NCI-H345 (cell line): ENCODE measurements around the gene UNC13D.
"Not testable (repeated sequence)": the region's sequence is repeated elsewhere in the genome, so short reads cannot be mapped to it uniquely, and the experiment has no call there.

Experiments
- DNase-seq: peaks from one replicate; lab custom pipeline; 2025; lab: John Stamatoyannopoulos, UW

The UNC13D gene

DNA sequence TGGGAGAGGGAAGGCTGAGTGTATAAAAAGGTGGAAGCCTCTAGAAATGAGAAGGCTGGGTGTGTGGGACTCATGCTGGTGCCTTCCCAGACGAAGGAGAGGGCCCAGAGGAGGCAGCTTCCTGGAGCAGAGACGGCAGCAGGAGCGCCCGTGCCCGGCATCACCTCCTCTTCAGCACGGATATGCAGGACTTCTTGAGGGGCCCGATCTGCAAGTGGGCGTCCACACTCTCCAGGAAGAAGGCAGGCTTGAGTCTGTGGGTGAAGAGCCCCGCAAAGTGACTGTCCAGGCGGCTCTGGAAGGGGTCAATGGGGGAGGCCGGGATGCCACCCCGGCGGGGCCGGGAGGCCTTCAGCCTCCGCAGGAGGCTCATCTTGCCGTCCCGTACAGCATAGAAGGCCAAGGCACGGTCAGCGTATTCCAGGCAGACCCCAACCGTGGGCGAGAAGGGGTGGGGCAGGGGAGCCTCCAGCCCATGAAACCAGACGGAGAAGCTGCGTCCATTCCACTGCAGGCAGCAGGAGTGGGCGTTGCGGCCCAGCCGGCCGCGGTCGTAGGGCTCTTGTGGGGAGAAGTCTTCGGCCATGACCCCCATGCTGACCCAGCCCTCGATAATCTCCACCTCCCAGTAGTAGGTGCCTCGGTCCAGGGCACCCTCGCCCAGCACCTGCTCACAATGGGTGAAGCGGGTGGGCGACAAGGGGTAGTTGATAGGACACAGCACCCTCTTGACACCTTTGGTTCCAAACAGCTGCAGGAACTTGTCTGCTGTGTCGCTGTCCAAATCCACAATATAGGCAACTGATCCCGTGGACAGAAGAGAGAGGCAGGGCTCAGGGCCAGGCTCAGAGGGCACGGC lies 30.3 kb upstream of the UNC13D start:
- no peak for DNase-seq

DNA sequence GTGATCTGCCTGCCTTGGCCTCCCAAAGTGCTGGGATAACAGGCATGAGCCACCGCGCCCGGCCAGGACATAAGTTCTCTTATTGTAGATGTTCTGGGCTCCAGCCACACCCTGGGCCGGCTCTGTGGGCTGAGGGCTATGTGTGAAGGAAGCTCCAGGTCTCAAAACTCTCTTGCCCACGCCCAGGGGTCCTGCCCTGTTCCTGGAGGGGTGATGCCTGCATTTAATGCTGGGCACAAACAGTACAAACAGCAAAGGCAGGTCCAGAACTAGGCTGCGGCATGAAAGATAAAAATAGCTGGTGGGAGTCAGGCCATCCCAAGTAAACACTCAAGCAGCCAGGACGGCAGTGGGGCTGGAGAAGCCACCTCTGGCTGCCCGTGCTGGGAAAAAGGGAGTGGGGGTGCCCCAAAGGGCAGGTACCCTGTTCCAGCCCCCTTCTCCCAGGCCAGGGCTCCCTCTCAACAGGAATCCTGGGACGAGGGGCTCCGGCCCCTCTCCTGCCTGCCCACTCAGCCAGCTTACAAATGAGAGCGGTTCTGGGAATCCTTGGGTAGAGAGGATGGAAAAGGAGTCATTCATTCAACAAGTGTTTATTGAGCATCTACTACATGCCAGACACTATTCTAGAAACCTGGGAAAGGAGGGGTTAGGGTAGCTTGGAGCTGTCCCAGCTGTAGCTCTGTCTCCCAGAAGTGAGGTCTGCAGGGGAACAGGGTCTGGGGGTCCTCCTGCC lies 29.6 kb upstream of the UNC13D start:
- DNase-seq: no peak

DNA sequence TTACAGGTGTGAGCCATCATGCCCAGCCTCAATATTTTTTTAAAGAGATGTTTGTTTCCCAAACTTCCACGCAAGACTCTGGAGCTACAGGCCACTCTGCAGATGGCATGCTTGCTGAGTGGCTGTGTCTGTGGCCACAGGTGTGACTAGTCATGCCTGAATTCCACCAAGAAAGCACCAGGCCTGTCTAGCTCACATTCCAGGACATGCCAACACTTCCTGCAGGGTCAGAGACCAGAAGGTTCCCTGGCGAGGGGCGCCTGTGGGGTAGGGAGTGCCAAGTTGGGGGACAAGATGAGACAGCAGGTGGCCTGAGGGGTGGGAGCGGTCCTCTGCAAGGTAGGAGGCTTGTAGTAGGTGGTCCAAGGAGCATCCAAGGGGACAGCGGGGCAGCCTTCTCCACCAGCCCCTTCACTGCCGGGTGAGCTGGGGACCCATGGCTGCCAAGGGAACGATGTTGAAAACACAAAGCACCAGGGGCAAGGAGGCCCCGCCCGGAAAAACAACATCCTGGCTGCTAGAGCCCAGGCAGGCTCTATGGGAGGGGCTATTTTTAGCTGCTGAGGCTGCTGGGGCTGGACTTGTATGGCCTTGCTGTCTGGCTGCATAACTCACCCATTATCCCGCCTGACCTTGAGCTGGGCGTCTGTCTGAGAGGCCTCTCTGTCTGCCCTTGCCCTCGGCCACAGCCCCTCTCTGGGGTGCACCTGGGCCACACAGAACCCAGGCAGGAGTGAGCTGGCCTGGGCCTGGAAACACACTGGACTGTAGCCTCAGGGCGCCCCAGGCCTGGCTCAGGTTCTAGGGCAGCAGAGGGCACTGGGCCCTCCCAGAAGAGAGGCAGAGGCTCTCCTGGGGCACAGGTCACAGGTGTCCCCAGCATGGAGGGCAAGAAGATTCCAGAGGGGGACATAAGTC lies 28.5 kb upstream of the UNC13D start:
- DNase-seq: peak; percentile 23

DNA sequence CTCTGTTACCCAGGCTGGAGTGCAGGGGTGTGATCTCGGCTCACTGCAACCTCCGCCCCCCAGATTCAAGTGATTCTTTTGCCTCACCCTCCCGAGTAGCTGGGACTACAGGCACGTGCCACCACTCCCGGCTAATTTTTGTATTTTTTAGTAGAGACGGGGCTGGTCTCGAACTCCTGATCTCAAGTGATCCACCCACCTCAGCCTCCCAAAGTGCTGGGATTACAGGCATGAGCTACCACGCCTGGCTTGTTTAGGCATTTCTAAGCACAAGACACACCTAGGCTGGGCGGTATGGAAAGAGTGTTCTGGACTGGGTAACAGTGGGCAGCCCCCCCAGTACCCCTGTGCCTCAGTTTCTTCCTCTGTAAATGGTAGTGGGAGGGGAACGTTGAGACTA lies 26.0 kb upstream of the UNC13D start:
- DNase-seq: not testable (repeated sequence)

DNA sequence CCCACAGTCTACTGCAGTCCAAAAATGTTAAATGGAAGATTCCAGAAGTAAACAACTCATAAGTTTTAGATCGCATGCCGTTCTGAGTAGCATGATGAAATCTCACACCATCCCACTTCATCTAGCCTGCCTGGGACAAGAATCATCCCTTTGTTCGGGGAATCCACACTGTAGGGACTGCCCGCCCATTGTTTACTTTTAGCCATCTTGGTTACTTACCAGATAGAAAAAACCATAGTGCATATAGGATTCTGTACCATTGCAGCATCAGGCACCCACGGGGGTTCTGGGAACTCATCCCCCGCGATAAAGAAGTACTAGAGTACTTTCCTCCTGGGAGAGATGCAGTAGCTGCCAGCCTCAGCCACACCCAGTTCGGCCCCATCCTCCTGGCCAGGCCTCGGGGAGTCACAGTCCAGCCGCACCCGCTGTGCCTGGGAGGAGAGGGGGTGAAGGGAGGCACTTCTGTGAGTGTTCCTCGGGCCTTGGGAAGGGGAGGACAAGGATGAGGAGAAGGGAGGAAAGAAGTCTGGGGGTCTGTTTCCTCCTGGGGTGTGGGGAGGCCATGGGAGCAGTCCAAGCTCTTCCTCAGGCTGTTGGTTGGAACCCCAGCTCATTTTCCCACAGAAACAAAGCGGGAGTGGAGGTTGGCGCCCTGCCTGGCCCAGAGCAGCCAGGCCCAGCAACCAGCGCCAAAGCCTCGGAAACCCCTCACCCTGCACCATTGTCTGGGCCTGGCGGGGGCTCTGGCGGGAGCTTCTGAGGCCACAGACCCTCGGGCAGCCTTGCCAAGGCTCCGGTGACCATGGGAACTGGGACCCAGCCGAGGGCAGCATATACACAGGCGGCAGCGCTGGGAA lies 25.3 kb upstream of the UNC13D start:
- DNase-seq: no peak

GRCh38 chr17:75868730-75869281 lies 24.6 kb upstream of the UNC13D start:
- DNase-seq: not testable (repeated sequence)

GRCh38 chr17:75865404-75866188 lies 21.4 kb upstream of the UNC13D start:
- DNase-seq: not testable (repeated sequence)

DNA sequence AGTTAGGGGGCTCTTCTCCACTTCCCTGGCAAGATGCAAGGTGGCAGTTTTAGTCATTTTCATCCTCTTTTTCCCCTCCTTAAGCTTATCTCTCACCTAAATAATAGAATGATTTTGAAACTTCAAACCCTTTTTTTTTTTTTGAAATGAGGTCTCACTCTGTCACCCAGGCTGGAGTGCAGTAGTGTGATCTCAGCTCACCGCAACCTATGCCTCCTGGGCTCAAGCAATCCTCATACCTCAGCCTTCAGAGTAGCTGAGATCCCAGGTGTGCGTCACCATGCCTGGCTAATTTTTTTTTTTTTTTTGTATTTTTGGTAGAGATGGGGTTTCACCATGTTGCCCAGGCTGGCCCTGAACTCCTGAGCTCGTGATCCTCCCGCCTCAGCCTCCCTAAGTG lies 20.7 kb upstream of the UNC13D start:
- DNase-seq: not testable (repeated sequence)

GRCh38 chr17:75864448-75864871 lies 20.3 kb upstream of the UNC13D start:
- DNase-seq: peak; percentile 29

DNA sequence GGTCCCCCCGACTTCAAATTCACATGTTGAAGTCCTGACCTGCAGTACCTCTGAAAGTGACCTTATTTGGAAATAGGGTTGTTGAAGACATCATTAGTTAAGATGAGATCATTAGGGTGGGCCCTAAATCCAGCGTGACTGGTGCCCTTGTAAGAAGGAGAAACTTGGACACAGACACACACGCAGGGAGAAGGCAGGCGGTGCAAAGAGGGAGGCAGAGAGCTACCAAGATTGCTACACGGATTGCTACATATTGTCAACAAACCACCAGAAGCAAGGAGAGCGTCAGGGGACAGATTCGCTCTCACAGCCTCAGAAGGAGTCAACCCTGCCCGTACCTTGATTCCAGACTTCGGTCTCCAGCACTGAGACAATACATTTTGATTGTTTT lies 17.7 kb upstream of the UNC13D start:
- DNase-seq: no peak

DNA sequence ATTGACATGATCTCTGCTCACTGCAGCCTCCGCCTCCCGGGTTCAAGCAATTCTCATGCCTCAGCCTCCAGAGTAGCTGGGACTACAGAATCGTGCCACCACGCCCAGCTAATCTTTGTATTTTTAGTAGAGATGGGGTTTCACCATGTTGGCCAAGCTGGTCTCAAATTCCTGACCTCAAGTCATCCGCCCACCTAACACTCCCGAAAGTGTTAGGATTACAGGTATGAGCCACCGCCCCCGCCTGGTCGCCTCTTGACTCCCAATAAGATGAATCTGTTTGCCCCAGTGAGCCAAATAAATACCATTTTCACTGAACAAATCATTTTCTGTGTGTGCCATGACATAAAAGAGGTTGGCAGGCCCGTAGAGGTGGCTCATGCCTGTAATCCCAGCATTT lies 15.2 kb upstream of the UNC13D start:
- DNase-seq: not testable (repeated sequence)

GRCh38 chr17:75856062-75856756 lies 12.0 kb upstream of the UNC13D start:
- DNase-seq: peak; percentile 18

GRCh38 chr17:75855310-75856061 lies 11.3 kb upstream of the UNC13D start, which contains the start of gene WBP2:
TSS of gene WBP2 (minus strand) at chr17:75855335. CDS start at chr17:75855297, 38 bp downstream.
- peak; percentile 100 for DNase-seq

DNA sequence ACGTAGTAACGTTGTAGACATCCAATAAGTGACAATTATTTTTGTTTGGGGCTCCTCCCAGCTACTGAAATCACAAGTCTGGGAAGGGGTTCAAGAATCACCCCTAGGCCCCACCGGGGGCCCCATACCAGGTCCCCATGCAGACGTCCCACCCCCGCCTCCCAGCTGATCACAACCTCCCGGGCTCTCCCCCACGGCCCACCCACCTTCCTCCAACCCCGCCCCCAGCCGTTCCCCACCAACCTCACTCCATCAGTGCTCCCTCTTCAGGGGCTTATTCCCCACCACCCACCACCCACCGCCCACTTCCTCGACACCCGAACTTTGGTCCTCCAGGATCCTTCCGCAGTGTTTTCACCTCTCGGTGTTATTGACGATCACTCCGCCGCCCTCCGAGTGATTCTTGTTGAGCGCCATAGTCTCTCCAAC lies 10.7 kb upstream of the UNC13D start:
- no peak for DNase-seq

DNA sequence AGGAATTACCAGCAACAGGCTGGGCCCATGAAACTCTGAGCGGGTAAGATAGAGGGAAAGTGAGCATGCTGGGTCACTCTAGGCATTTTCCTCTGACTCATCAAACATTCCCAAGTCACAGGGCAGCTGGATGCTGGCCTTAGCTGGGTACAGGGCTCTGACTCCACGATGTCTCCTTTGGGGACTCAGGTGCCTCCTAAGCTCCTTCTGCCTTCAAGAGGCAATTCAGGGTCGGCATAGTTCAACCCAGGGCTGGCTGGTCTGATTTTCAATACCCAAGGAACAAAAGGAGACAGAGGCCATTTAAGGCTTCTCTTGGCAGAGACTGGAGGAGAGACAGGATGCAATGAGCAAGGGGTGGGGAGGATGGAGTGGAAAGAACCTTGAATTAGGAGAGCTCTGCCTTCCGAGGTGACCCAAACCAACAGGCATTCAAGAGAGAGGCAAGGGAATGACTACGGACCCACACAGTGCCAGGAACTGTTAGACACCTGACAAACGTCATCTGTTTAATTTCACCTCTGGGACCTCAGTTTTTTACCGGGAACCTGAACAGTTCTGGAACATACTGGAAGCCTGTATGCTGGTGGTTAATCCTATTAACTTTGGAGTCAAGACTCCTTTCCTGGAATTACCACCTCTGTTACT lies 10.0 kb upstream of the UNC13D start:
- DNase-seq: no peak

GRCh38 chr17:75853433-75853832 lies 9.2 kb upstream of the UNC13D start:
- no peak for DNase-seq

GRCh38 chr17:75851693-75851991 lies 7.4 kb upstream of the UNC13D start:
- DNase-seq: not testable (repeated sequence)
